Measurements from ENCODE around the gene STK10. TPM values are rescaled to one million over a fixed set of nuclear protein-coding genes. Genes with fewer than 3 reads are reported as not detected.

STK10 gene
- total RNA-seq, 1 donor from 2014 or later, result 12.6 TPM

DNA sequence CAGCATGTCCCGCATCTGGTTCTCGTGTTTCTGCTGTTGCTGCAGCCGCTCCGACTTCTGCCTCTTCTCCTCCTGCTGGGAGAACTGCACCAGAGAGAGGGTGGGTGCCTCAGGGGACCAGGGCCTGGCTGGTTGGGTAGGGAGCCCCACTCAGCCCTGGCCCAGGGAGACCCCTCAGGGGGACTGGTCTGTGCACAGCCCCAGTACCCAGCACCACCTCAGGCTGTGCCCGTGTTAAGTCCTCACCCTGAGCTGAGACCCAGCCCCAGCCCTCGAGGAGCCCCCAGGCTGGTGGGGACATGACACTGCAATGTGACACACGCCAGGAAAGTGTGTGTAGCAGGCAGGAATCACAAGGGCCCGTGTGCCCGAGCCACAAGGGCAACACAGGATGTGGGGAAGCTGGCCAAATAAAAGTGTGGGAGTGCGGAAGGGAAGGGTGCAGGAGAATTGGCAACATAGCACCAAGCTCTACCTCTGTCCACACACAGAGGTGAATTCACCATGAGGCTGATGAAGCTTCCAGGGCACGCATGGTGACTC, 133.3 kb downstream of the STK10 start:
- DNase-seq (ENCODE audit: low read depth) (no peak), FAIRE-seq (no peak)
- Histone ChIP-seq H3K4me3 (ENCODE audit: low read depth, low read length) (no peak overlapping the region), H3K36me3 (ENCODE audit: control insufficient read depth, insufficient read depth, low read length) (peaks cover 9% of the 10 kb centered on the region), H3K27me3 (ENCODE audit: control insufficient read depth, insufficient read depth, low read length) (no peaks in the 10 kb centered on the region)
- TF ChIP-seq, protein P1, sequence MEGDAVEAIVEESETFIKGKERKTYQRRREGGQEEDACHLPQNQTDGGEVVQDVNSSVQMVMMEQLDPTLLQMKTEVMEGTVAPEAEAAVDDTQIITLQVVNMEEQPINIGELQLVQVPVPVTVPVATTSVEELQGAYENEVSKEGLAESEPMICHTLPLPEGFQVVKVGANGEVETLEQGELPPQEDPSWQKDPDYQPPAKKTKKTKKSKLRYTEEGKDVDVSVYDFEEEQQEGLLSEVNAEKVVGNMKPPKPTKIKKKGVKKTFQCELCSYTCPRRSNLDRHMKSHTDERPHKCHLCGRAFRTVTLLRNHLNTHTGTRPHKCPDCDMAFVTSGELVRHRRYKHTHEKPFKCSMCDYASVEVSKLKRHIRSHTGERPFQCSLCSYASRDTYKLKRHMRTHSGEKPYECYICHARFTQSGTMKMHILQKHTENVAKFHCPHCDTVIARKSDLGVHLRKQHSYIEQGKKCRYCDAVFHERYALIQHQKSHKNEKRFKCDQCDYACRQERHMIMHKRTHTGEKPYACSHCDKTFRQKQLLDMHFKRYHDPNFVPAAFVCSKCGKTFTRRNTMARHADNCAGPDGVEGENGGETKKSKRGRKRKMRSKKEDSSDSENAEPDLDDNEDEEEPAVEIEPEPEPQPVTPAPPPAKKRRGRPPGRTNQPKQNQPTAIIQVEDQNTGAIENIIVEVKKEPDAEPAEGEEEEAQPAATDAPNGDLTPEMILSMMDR (IDR thresholded peaks at IDR 0.05; ENCODE audit: insufficient read depth, low read length, severe bottlenecking), result no peak

DNA sequence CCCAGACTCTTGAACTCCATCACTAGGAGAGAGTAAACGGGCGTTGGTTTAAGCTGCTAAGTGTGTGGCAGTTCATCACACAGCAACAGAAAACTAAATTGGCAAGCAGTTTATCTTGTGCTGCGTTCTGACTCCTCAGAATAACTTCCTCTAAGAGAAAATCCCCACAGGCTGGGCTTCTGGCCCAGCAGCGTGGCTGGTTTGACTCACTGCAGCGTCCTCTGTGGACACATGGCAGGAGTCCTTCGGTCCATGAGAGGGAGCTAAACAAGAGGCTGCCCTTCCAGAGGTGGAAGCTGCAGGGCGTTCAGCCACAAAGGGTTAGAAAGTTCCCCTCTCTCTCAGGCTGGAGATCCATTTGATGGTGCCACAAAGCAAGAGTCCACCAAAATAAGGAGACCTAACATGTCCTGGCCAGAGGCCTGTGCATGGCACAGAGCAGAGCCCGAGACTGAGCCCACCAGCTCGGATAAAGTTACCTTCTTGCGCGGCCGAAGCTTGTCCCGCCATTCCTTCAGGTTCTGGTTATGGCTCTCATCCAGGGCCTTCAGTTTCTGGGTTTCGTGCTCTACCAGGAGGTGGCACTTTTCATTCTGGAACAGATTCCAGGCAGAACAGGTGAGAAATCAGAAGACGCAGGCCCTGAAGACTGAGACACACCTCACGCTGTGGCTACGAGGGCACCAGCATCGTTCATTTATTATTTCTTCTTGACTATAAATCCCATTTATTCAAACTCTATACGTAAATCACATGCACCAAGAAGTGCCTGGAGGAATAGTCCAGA, 135.4 kb downstream of the STK10 start:
- TF ChIP-seq, protein P1 (IDR thresholded peaks at IDR 0.05; ENCODE audit: insufficient read depth, low read length, severe bottlenecking), result no peak
- FAIRE-seq (no peak), DNase-seq (ENCODE audit: low read depth) (no peak)
- Histone ChIP-seq H3K4me3 (ENCODE audit: low read depth, low read length) (no peak overlapping the region), H3K27me3 (ENCODE audit: control insufficient read depth, insufficient read depth, low read length) (no peaks in the 10 kb centered on the region), H3K36me3 (ENCODE audit: control insufficient read depth, insufficient read depth, low read length) (peaks cover 10% of the 10 kb centered on the region)

DNA sequence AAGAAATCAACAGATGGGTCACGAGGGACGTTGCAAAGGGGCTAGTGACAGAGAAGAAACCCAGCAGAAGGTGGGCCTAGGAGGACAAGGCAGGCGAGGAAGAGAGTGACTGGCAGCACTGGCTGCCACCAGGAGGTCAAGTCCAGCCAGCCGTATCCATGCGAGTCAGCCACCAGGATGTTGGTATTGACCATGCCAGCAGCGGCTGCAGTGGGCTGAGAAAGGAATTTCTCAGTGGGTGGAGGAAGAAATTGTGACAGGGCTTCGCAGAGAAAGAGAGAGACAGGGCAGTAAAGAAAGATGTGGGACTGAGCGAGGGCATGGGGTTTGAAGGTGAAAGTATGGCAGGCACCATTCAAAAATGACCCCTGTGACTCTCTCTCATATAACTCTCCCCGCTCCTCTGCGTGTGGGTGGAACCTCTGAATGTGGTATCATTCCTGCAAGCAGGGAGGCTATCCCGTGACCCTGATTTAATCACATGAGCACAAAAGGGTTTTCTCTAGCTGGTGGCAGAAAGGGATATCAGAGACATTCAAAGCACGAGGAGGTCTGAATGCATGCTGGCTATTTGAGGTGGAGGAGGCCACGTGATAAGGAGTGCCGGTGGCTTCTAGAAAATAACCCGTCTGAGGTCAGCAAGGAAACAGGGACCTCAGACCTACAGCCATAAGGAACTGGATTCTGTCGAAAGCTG, 136.2 kb downstream of the STK10 start:
- peaks cover 10% of the 10 kb centered on the region for H3K36me3 ChIP-seq (ENCODE audit: control insufficient read depth, insufficient read depth, low read length)
- H3K4me3 ChIP-seq (ENCODE audit: low read depth, low read length), result no peak overlapping the region
- TF ChIP-seq, protein P1 (IDR thresholded peaks at IDR 0.05; ENCODE audit: insufficient read depth, low read length, severe bottlenecking), result no peak
- no peaks in the 10 kb centered on the region for H3K27me3 ChIP-seq (ENCODE audit: control insufficient read depth, insufficient read depth, low read length)
- DNase-seq (ENCODE audit: low read depth) (no peak), FAIRE-seq (no peak)

DNA sequence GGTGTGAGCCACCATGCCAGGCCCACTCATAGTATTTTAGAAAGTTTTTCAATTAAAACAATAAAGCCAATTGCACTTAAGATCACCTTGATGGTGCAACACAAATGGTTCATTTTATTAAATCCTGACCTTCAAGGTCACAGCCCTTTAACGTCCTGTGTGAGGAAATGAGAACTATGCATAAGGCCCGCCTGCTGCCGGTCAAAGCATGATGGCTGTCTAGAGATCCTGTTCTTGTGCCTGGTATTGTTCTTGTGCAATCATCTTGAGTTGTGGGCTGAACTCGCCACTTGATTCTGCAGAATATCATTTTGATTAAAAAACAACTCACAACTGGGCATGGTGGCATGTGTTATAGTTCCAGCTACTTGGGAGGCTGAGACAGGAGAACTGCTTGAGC, 137.9 kb downstream of the STK10 start:
- TF ChIP-seq, protein P1 (IDR thresholded peaks at IDR 0.05; ENCODE audit: insufficient read depth, low read length, severe bottlenecking), result no peak
- Histone ChIP-seq H3K4me3 (ENCODE audit: low read depth, low read length) (no peak overlapping the region), H3K27me3 (ENCODE audit: control insufficient read depth, insufficient read depth, low read length) (no peaks in the 10 kb centered on the region), H3K36me3 (ENCODE audit: control insufficient read depth, insufficient read depth, low read length) (peaks cover 10% of the 10 kb centered on the region)
- DNase-seq (ENCODE audit: low read depth) (no peak), FAIRE-seq (no peak)

DNA sequence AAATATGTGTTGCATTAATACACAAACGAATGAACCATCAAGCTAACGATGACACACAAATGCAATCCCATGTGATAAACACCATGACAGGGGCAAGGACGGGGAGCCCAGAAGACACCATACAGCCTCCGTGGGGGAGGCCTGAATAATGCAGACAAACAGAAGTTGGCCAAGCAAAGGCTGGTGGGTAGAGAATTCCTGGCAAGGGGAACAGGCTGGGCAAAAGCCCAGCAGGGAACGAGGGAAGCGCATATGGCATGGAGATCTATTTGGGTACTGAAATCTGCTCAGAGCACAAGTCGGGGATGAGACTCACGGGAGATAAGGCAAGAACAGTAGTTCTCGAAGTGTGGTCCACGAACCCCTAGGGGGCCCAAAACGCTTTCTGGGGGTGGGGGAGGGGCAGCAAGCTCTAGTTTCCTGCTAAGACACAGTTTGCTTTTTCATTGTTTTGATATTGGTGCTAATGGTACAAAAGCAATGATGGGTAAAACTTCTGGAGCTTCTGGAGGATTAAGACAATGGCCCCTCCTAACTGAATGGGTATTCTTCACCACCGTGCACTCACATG, 138.7 kb downstream of the STK10 start:
- no peak for FAIRE-seq
- peaks cover 8% of the 10 kb centered on the region for H3K36me3 ChIP-seq (ENCODE audit: control insufficient read depth, insufficient read depth, low read length)
- TF ChIP-seq, protein P1 (IDR thresholded peaks at IDR 0.05; ENCODE audit: insufficient read depth, low read length, severe bottlenecking), result no peak

More for the DNA sequence above, 138.7 kb downstream of the STK10 start:
- Histone ChIP-seq H3K4me3 (ENCODE audit: low read depth, low read length) (no peak overlapping the region), H3K27me3 (ENCODE audit: control insufficient read depth, insufficient read depth, low read length) (no peaks in the 10 kb centered on the region)
- DNase-seq (ENCODE audit: low read depth), result no peak
